Astrocyte of the hippocampus (primary cell): ENCODE results near the gene GALNS.
"Not testable (repeated sequence)": the region's sequence is repeated elsewhere in the genome, so short reads cannot be mapped to it uniquely, and the experiment has no call there.

ENCODE experiments used
- DNase-seq: peaks from one replicate; pipeline ENCODE4 v3.0.0; 2011; ENCODE audit warnings: low read depth, low spot score

Gene GALNS

GRCh38 chr16:88784074-88784855, 72.5 kb downstream of the GALNS start:
- peak; percentile 92 for DNase-seq

GRCh38 chr16:88783391-88784073, 73.2 kb downstream of the GALNS start:
- peak; percentile 55 for DNase-seq

GRCh38 chr16:88782454-88783390, 74.0 kb downstream of the GALNS start:
- DNase-seq, result peak; percentile 79

GRCh38 chr16:88781140-88782077, 75.3 kb downstream of the GALNS start:
- no peak for DNase-seq

GRCh38 chr16:88780142-88781062, 76.3 kb downstream of the GALNS start:
- DNase-seq, result no peak

- peak; percentile 52 for DNase-seq
These were observed 77.2 kb downstream of the GALNS start for GRCh38 chr16:88779406-88780141.

GRCh38 chr16:88778541-88779065, 78.1 kb downstream of the GALNS start:
- no peak for DNase-seq

- DNase-seq, result no peak
These were observed 78.5 kb downstream of the GALNS start for GRCh38 chr16:88778271-88778525.

GRCh38 chr16:88777471-88778270, 79.1 kb downstream of the GALNS start:
- no peak for DNase-seq

- DNase-seq, result no peak
These were observed 80.9 kb downstream of the GALNS start for GRCh38 chr16:88775825-88776224.

- DNase-seq, result no peak
These were observed 82.0 kb downstream of the GALNS start for GRCh38 chr16:88774544-88775393.

- DNase-seq, result peak; percentile 70
These were observed 82.9 kb downstream of the GALNS start for GRCh38 chr16:88773812-88774291.

- DNase-seq, result peak; percentile 93
These were observed 83.6 kb downstream of the GALNS start for GRCh38 chr16:88772871-88773811.

- not testable (repeated sequence) for DNase-seq
These were observed 85.0 kb downstream of the GALNS start for GRCh38 chr16:88771781-88772180.

- no peak for DNase-seq
These were observed 85.4 kb downstream of the GALNS start for GRCh38 chr16:88771294-88771772.
